Measurements from ENCODE around the gene SUMO3. TPM values are rescaled to one million over a fixed set of nuclear protein-coding genes. Genes with fewer than 3 reads are reported as not detected.

The SUMO3 gene
- total RNA-seq, 1 experiment from 2014 or later: 82.9 TPM

GRCh38 chr21:44783020-44783696, 34.7 kb downstream of the SUMO3 start:
- Histone ChIP-seq H3K14ac (ENCODE audit: insufficient read depth, low read length) (no peak overlapping the region), H3K23ac (ENCODE audit: insufficient read length, low read depth, low read length) (no peak overlapping the region), H3K4ac (ENCODE audit: low read depth, low read length) (no peak overlapping the region), H2BK5ac (ENCODE audit: insufficient read length, low read length) (no peak overlapping the region), H3K4me2 (ENCODE audit: insufficient read depth, insufficient read length, low read length) (no peak overlapping the region), H2BK20ac (ENCODE audit: low read depth, low read length, poor library complexity, severe bottlenecking) (no peak overlapping the region), H2BK120ac (ENCODE audit: low read depth, low read length, poor library complexity, severe bottlenecking) (no peak overlapping the region), H3K79me1 (ENCODE audit: insufficient read depth, low read depth, low read length, poor library complexity, severe bottlenecking) (peaks cover 3% of the 10 kb centered on the region), H4K5ac (ENCODE audit: insufficient read length, low read depth, low read length) (no peak overlapping the region), H3K9ac (ENCODE audit: extremely low read depth, insufficient read length, low read length) (no peak overlapping the region), H4K91ac (ENCODE audit: insufficient read length, low read depth, low read length) (no peak overlapping the region), H3K27me3 (ENCODE audit: insufficient read depth, low read length) (no peaks in the 10 kb centered on the region), H3K27ac (ENCODE audit: insufficient read length, low read depth, low read length) (no peak overlapping the region), H3K18ac (ENCODE audit: insufficient read length, low read depth, low read length) (no peak overlapping the region), H3K9me3 (ENCODE audit: control insufficient read depth, low read depth, low read length) (no peaks in the 10 kb centered on the region), H3T11ph (ENCODE audit: low read length) (no peak overlapping the region), H3K79me2 (ENCODE audit: insufficient read depth, low read length) (peaks cover 11% of the 10 kb centered on the region; the same call in 1 of the 2 replicates), H3K56ac (ENCODE audit: insufficient read length, low read depth, low read length) (no peak overlapping the region), H2AK5ac (ENCODE audit: insufficient read length, low read length) (no peak overlapping the region), H4K20me1 (ENCODE audit: control insufficient read depth, insufficient read depth, insufficient read length) (no peaks in the 10 kb centered on the region), H2AFZ (ENCODE audit: low read length) (no peak overlapping the region), H4K8ac (replicated peaks; ENCODE audit: insufficient read length, low read depth, low read length) (no peak overlapping the region), H3K23me2 (ENCODE audit: insufficient read length, low read depth, low read length, poor library complexity, severe bottlenecking) (no peaks in the 10 kb centered on the region), H3K4me1 (ENCODE audit: insufficient read depth, low read length) (no peaks in the 10 kb centered on the region), H2BK12ac (ENCODE audit: insufficient read length, low read depth, low read length) (no peak overlapping the region), H2BK15ac (ENCODE audit: low read depth, low read length) (no peak overlapping the region)
- Mint-ChIP-seq H3K36me3 (ENCODE audit: insufficient read depth in 1 of 3, low read depth in 3 of 3) (peaks cover 27 to 61% (median 30%) of the 10 kb centered on the region in 3 experiments; a peak in 6 of 7 replicates), H3K4me3 (no peak overlapping the region), H3K4me1 (no peaks in the 10 kb centered on the region; a peak in 1 of 4 replicates), H3K27me3 (ENCODE audit: low read depth) (no peaks in the 10 kb centered on the region), H3K27ac (no peak overlapping the region), H3K9me3 (no peaks in the 10 kb centered on the region; a peak in 1 of 5 replicates)
- TF ChIP-seq CTCF (conservative IDR thresholded peaks at IDR 0.05): no peak
- no CpG with 5 or more reads among the region's 5 CpGs for WGBS (ENCODE audit: extremely low coverage, insufficient read length, low lambda C conversion rate)
- no peak for DNase-seq
